HL-60 (cell line): ENCODE results near the gene TNNT2.

Source experiments
- DNase-seq, 2 experiments: peaks; one replicate each; pipeline ENCODE4 v3.0.0-alpha.2; 2010 to 2020; ENCODE audit warnings: low read depth in 1 of 2, low spot score in 1 of 2
- H3K27ac ChIP-seq: fragments of 250-450 bp; sonication (Bioruptor Pico); replicated peaks from 2 replicates; pipeline ENCODE4 v1.5.1; 2020; ENCODE audit warnings: mild to moderate bottlenecking, moderate library complexity
- H3K27me3 ChIP-seq: fragments of 250-450 bp; sonication (Bioruptor Pico); 2 replicates; pipeline ENCODE4 v1.5.1; 2021; ENCODE audit warnings: mild to moderate bottlenecking, moderate library complexity; ENCODE audit not compliant: insufficient read depth, poor library complexity, severe bottlenecking
- H3K4me3 ChIP-seq: replicated peaks from 2 replicates; pipeline ENCODE4 v1.5.1; 2011; ENCODE audit warnings: mild to moderate bottlenecking, control low read depth, low read length; ENCODE audit not compliant: insufficient read depth
- GABPA ChIP-seq: IDR thresholded peaks from 2 replicates; pipeline ENCODE4 v1.6.1; 2012; ENCODE audit warnings: low read depth
- POLR2AphosphoS5 ChIP-seq: IDR thresholded peaks from 2 replicates; pipeline ENCODE4 v1.6.1; 2012; ENCODE audit warnings: low read depth
- SPI1 ChIP-seq: IDR thresholded peaks from 2 replicates; pipeline ENCODE4 v1.6.1; 2012; ENCODE audit warnings: low read depth, mild to moderate bottlenecking, borderline replicate concordance
- TF ChIP-seq, protein P1 (sequence below): IDR thresholded peaks from 2 replicates; pipeline ENCODE4 v1.6.1; 2012; ENCODE audit warnings: low read depth; ENCODE audit not compliant: insufficient replicate concordance
- TF ChIP-seq, protein P2 (sequence below): IDR thresholded peaks from one replicate; pipeline ENCODE4 v1.5.1; 2011; ENCODE audit warnings: low read length, control low read depth, inconsistent platforms; ENCODE audit not compliant: insufficient read depth

Gene TNNT2

DNA sequence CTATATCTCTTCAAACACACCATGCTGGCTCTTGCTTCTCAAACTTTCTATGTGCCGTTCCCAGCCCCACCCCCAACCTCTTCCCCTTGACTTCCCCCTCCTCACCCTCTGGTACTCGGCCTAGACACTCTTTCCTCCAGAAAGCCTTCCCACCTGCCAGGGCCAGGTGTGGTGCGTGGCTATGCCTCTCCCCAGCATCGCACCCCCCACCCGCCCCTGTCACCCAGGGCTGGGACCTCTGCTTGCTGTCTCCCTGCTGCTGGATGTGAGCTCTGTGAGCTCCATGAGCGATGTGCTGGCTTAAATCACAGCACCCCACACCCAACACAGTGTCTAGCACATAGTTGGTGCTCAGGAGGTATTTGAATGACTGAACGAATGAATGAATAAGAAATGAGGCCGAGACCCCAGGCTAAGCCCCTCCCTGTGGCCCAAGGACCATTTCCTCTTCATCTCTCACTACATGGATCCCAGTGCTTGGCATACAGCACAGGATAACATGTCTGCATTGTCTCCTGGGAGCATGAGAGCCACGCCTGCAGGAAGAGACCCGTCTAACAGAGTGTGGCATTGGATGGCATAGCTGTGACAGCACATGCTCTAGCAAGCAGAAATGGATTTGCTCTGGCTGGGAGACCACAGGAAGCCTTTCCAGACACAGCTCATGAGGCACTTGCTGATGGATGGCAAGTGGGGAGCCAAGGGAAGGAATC, 19.7 kb downstream of the TNNT2 start:
- H3K27ac ChIP-seq: no peak overlapping the region
- DNase-seq: no peak
- no peak overlapping the region for H3K4me3 ChIP-seq
- H3K27me3 ChIP-seq: no peaks in the 10 kb centered on the region
- TF ChIP-seq, protein P1, sequence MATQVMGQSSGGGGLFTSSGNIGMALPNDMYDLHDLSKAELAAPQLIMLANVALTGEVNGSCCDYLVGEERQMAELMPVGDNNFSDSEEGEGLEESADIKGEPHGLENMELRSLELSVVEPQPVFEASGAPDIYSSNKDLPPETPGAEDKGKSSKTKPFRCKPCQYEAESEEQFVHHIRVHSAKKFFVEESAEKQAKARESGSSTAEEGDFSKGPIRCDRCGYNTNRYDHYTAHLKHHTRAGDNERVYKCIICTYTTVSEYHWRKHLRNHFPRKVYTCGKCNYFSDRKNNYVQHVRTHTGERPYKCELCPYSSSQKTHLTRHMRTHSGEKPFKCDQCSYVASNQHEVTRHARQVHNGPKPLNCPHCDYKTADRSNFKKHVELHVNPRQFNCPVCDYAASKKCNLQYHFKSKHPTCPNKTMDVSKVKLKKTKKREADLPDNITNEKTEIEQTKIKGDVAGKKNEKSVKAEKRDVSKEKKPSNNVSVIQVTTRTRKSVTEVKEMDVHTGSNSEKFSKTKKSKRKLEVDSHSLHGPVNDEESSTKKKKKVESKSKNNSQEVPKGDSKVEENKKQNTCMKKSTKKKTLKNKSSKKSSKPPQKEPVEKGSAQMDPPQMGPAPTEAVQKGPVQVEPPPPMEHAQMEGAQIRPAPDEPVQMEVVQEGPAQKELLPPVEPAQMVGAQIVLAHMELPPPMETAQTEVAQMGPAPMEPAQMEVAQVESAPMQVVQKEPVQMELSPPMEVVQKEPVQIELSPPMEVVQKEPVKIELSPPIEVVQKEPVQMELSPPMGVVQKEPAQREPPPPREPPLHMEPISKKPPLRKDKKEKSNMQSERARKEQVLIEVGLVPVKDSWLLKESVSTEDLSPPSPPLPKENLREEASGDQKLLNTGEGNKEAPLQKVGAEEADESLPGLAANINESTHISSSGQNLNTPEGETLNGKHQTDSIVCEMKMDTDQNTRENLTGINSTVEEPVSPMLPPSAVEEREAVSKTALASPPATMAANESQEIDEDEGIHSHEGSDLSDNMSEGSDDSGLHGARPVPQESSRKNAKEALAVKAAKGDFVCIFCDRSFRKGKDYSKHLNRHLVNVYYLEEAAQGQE: no peak
- no peak for TF ChIP-seq POLR2AphosphoS5
- no peak for TF ChIP-seq GABPA
- no peak for TF ChIP-seq SPI1
- TF ChIP-seq, protein P2, sequence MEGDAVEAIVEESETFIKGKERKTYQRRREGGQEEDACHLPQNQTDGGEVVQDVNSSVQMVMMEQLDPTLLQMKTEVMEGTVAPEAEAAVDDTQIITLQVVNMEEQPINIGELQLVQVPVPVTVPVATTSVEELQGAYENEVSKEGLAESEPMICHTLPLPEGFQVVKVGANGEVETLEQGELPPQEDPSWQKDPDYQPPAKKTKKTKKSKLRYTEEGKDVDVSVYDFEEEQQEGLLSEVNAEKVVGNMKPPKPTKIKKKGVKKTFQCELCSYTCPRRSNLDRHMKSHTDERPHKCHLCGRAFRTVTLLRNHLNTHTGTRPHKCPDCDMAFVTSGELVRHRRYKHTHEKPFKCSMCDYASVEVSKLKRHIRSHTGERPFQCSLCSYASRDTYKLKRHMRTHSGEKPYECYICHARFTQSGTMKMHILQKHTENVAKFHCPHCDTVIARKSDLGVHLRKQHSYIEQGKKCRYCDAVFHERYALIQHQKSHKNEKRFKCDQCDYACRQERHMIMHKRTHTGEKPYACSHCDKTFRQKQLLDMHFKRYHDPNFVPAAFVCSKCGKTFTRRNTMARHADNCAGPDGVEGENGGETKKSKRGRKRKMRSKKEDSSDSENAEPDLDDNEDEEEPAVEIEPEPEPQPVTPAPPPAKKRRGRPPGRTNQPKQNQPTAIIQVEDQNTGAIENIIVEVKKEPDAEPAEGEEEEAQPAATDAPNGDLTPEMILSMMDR: no peak

DNA sequence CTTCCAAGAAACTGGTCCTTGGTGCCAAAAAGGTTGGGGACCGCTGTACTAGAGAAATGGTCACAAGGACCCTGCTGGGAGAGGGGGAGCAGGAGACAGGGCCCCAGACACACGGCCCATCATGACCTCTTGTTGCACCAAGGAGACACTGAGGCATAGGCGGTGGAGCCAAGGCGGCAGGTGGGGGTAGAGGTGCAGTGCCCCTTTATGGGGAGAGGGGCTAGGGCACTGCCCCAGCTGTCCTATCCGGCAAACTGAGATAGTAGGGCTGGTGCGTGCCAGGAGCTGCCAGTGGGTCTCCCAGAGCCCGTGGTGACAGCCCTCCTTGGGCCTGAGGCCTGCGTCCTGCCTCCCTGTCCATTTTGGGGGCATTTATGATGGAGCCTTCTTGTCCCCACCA, 20.3 kb downstream of the TNNT2 start:
- Histone ChIP-seq H3K4me3 (no peak overlapping the region), H3K27ac (no peak overlapping the region), H3K27me3 (no peaks in the 10 kb centered on the region)
- TF ChIP-seq GABPA (no peak), SPI1 (no peak), POLR2AphosphoS5 (no peak)
- TF ChIP-seq, protein P1: no peak
- TF ChIP-seq, protein P2: no peak
- DNase-seq: no peak

DNA sequence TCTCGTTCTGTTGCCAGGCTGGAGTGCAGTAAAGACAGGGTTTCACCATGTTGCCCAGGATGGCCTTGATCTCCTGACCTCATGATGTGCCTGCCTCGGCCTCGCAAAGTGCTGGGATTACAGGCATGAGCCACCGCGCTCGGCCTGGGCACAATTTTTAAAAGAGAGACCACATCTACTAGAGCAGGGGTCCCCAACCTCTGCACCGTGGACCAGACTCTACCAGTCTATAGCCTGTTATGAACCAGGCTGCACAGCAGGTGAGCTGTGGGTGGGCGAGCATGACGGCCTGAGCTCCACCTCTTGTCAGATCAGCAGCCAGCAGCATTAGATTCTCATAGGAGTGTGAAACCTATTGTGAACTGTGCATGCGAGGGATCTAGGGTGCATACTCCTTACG, 20.8 kb downstream of the TNNT2 start:
- Histone ChIP-seq H3K4me3 (no peak overlapping the region), H3K27ac (no peak overlapping the region), H3K27me3 (no peaks in the 10 kb centered on the region)
- DNase-seq: no peak
- TF ChIP-seq POLR2AphosphoS5: no peak
- TF ChIP-seq, protein P2: no peak
- TF ChIP-seq GABPA: no peak
- TF ChIP-seq, protein P1: no peak
- TF ChIP-seq SPI1: no peak
